Measurements from ENCODE around the gene NT5DC1.

GRCh38 chr6:116278481-116278829, 177.8 kb downstream of the NT5DC1 start:
- TF ChIP-seq CTCF (conservative IDR thresholded peaks at IDR 0.05; ENCODE audit: low read depth in 2 of 2) (no peak), POLR2AphosphoS5 (IDR thresholded peaks at IDR 0.05; ENCODE audit: low read depth) (no peak), EZH2 (IDR thresholded peaks at IDR 0.05; ENCODE audit: low read depth, unreplicated experiment) (no peak), STAT1 (IDR thresholded peaks at IDR 0.05; ENCODE audit: unreplicated experiment) (no peak), REST (IDR thresholded peaks at IDR 0.05; ENCODE audit: unreplicated experiment) (no peak), NANOG (IDR thresholded peaks at IDR 0.05; ENCODE audit: borderline replicate concordance) (no peak), JUNB (IDR thresholded peaks at IDR 0.05; ENCODE audit: unreplicated experiment) (no peak), EZH2phosphoT487 (IDR thresholded peaks at IDR 0.05; ENCODE audit: unreplicated experiment) (no peak)

All from GM23338 (cell line).